Smooth muscle cell (in vitro differentiated cells): ENCODE results near the gene DGKD. TPM values are rescaled to one million over a fixed set of nuclear protein-coding genes. Genes with fewer than 3 reads are reported as not detected.
"Not testable (repeated sequence)": the region's sequence is repeated elsewhere in the genome, so short reads cannot be mapped to it uniquely, and the experiment has no call there.

Experiments used
- DNase-seq: peaks from one replicate; lab custom pipeline; 2025; ENCODE audit not compliant: unreplicated experiment; lab: John Stamatoyannopoulos, UW
- H2AFZ ChIP-seq: fragments of 200-600 bp; sonication (generic); 2 replicates; pipeline ENCODE4 v1.6.0; 2016; ENCODE audit warnings: antibody characterized with exemption, low read depth, mild to moderate bottlenecking
- H3F3A ChIP-seq: fragments of 200-600 bp; sonication (generic); 2 replicates; pipeline ENCODE4 v1.6.0; 2017; ENCODE audit warnings: antibody characterized with exemption, low read depth
- H3K27ac ChIP-seq: fragments of 200-600 bp; sonication (generic); 2 replicates; pipeline ENCODE4 v1.5.1; 2016; ENCODE audit warnings: low read depth, mild to moderate bottlenecking
- H3K27me3 ChIP-seq: fragments of 200-600 bp; sonication (generic); 2 replicates; pipeline ENCODE4 v1.6.1; 2016; ENCODE audit warnings: low read depth, mild to moderate bottlenecking
- H3K36me3 ChIP-seq: fragments of 200-600 bp; sonication (generic); 2 replicates; pipeline ENCODE4 v1.5.1; 2016; ENCODE audit warnings: low read depth
- H3K4me1 ChIP-seq: fragments of 200-600 bp; sonication (generic); 2 replicates; pipeline ENCODE4 v1.5.1; 2016; ENCODE audit warnings: low read depth
- H3K4me2 ChIP-seq: fragments of 200-600 bp; sonication (generic); 2 replicates; pipeline ENCODE4 v1.6.0; 2016; ENCODE audit warnings: mild to moderate bottlenecking
- H3K4me3 ChIP-seq: fragments of 200-600 bp; sonication (generic); 2 replicates; pipeline ENCODE4 v1.5.1; 2016; ENCODE audit warnings: mild to moderate bottlenecking
- H3K79me2 ChIP-seq: fragments of 200-600 bp; sonication (generic); 2 replicates; pipeline ENCODE4 v1.6.0; 2016; ENCODE audit warnings: low read depth, mild to moderate bottlenecking
- H3K9ac ChIP-seq: fragments of 200-600 bp; sonication (generic); 2 replicates; pipeline ENCODE4 v1.6.0; 2016; ENCODE audit warnings: low read depth
- H3K9me3 ChIP-seq: fragments of 200-600 bp; sonication (generic); replicated peaks from 2 replicates; pipeline ENCODE4 v1.5.1; 2016; ENCODE audit warnings: low read depth
- H4K20me1 ChIP-seq: fragments of 200-600 bp; sonication (generic); 2 replicates; pipeline ENCODE4 v1.6.0; 2016; ENCODE audit warnings: low read depth
- WGBS: methylation state at CpG from one replicate; pipeline ENCODE4 v1.1.7; 2016; ENCODE audit warnings: low lambda C conversion rate; 5-methylcytosine and 5-hydroxymethylcytosine counted together
- polyA plus RNA-seq: library from polyadenylated mRNA; unstranded; fragments of >200 nt; fragmentation: Nextera tagmentation; extraction: Ambion mirVana; gene quantifications from 2 replicates; pipeline ENCODE4 v1.2.1, GENCODE V29; 2016
- total RNA-seq: library from RNA; depleted of rRNA; stranded (reverse); fragments of >200 nt; gene quantifications from 2 replicates; pipeline ENCODE4 v1.2.3, GENCODE V29; 2014
- TF ChIP-seq, protein P1 (sequence below): fragments of 200-600 bp; sonication (generic); IDR thresholded peaks from 2 replicates; pipeline ENCODE4 v1.5.1; 2017; ENCODE audit warnings: borderline replicate concordance, mild to moderate bottlenecking, antibody characterized with exemption; ENCODE audit not compliant: insufficient read depth, poor library complexity, severe bottlenecking

DGKD gene
- total and polyA plus RNA-seq, 2 experiments from 2014 or later: 12.2 to 14.2 TPM

- peaks cover 14% of the 10 kb centered on the region for H3F3A ChIP-seq
- no peak overlapping the region for H2AFZ ChIP-seq
- TF ChIP-seq, protein P1, sequence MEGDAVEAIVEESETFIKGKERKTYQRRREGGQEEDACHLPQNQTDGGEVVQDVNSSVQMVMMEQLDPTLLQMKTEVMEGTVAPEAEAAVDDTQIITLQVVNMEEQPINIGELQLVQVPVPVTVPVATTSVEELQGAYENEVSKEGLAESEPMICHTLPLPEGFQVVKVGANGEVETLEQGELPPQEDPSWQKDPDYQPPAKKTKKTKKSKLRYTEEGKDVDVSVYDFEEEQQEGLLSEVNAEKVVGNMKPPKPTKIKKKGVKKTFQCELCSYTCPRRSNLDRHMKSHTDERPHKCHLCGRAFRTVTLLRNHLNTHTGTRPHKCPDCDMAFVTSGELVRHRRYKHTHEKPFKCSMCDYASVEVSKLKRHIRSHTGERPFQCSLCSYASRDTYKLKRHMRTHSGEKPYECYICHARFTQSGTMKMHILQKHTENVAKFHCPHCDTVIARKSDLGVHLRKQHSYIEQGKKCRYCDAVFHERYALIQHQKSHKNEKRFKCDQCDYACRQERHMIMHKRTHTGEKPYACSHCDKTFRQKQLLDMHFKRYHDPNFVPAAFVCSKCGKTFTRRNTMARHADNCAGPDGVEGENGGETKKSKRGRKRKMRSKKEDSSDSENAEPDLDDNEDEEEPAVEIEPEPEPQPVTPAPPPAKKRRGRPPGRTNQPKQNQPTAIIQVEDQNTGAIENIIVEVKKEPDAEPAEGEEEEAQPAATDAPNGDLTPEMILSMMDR: no peak
- no peak overlapping the region for H3K4me3 ChIP-seq
- no peak overlapping the region for H3K4me2 ChIP-seq
- H3K4me1 ChIP-seq: peaks cover 10% of the 10 kb centered on the region
- no peaks in the 10 kb centered on the region for H3K36me3 ChIP-seq
- H3K9ac ChIP-seq: no peak overlapping the region
- peaks cover 29% of the 10 kb centered on the region for H3K79me2 ChIP-seq
- no peaks in the 10 kb centered on the region for H3K27me3 ChIP-seq
- 92% methylated on average over 8 of the region's 8 CpGs for WGBS
- no peaks in the 10 kb centered on the region for H3K9me3 ChIP-seq
- H4K20me1 ChIP-seq: peaks cover 19% of the 10 kb centered on the region
- H3K27ac ChIP-seq: no peak overlapping the region
- DNase-seq: no peak
Observed at GRCh38 chr2:233389601-233390125, 35.4 kb downstream of the DGKD start.

GRCh38 chr2:233395687-233396086 lies 41.4 kb downstream of the DGKD start:
- Histone ChIP-seq H3K9me3 (no peaks in the 10 kb centered on the region), H4K20me1 (no peaks in the 10 kb centered on the region), H3K4me3 (no peak overlapping the region), H3K27me3 (no peaks in the 10 kb centered on the region), H3K79me2 (peaks cover 6% of the 10 kb centered on the region), H3K9ac (no peak overlapping the region), H3K36me3 (no peaks in the 10 kb centered on the region), H2AFZ (no peak overlapping the region), H3K27ac (no peak overlapping the region), H3K4me2 (no peak overlapping the region), H3F3A (no peaks in the 10 kb centered on the region), H3K4me1 (no peaks in the 10 kb centered on the region)
- 93% methylated on average over 7 of the region's 7 CpGs for WGBS
- DNase-seq: no peak
- TF ChIP-seq, protein P1: no peak

GRCh38 chr2:233396726-233397665 lies 42.7 kb downstream of the DGKD start:
- H2AFZ ChIP-seq, H4K20me1 ChIP-seq, H3K27ac ChIP-seq, H3K9me3 ChIP-seq, H3K9ac ChIP-seq, H3K4me2 ChIP-seq, H3K27me3 ChIP-seq, H3K4me3 ChIP-seq, H3F3A ChIP-seq, DNase-seq, H3K36me3 ChIP-seq, H3K79me2 ChIP-seq, H3K4me1 ChIP-seq: not testable (repeated sequence)
- 92% methylated on average over 3 of the region's 12 CpGs for WGBS

GRCh38 chr2:233399306-233400225 lies 45.3 kb downstream of the DGKD start:
- H4K20me1 ChIP-seq: no peaks in the 10 kb centered on the region
- H2AFZ ChIP-seq: no peak overlapping the region
- H3K4me2 ChIP-seq: no peak overlapping the region
- no peaks in the 10 kb centered on the region for H3F3A ChIP-seq
- TF ChIP-seq, protein P1: no peak
- H3K79me2 ChIP-seq: no peaks in the 10 kb centered on the region
- no peak overlapping the region for H3K27ac ChIP-seq
- H3K36me3 ChIP-seq: no peaks in the 10 kb centered on the region
- no peak for DNase-seq
- no peak overlapping the region for H3K9ac ChIP-seq
- no peak overlapping the region for H3K4me3 ChIP-seq
- 81% methylated on average over 8 of the region's 8 CpGs for WGBS
- no peaks in the 10 kb centered on the region for H3K4me1 ChIP-seq
- H3K27me3 ChIP-seq: no peaks in the 10 kb centered on the region
- no peaks in the 10 kb centered on the region for H3K9me3 ChIP-seq
